HG03066 (cell line): ENCODE results near the gene MGMT.
A peak's percentile ranks its signal among the peaks of the same experiment; 100 is the strongest.

Experiments
- ATAC-seq: cut with Tn5 transposase; IDR thresholded peaks from one replicate; pipeline ENCODE4 v1.9.1; 2021; ENCODE audit warnings: low read depth; ENCODE audit not compliant: unreplicated experiment

MGMT gene

DNA sequence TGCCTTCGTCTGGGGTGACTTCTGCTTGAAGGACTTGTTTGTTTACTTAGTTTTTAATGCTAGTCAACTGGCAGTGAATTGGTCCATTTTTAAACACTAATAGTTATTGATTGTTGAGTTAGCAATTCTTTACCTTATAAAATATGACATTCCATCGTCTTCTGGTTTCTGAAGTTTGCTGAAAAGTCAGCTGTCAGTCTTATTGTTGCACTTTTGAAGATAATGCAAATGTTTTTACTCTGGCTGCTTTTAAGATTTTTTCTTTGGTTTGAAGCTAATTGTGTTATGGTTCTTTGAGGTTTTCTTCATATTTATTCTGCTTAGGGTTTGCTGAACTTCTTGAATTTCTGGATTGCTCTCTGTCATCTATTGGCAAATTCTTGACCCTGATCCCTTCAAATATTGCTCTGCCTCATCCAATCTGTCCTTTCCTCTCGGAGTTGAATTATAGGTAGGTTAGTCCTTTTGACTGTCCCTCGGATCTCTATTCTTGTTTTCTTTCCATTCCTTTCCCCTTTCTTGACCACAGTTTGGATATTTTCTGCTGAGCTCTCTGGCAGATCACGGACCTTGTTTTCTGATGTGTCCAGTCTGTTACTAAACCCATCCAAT, 24.2 kb downstream of the MGMT start:
- no peak for ATAC-seq

DNA sequence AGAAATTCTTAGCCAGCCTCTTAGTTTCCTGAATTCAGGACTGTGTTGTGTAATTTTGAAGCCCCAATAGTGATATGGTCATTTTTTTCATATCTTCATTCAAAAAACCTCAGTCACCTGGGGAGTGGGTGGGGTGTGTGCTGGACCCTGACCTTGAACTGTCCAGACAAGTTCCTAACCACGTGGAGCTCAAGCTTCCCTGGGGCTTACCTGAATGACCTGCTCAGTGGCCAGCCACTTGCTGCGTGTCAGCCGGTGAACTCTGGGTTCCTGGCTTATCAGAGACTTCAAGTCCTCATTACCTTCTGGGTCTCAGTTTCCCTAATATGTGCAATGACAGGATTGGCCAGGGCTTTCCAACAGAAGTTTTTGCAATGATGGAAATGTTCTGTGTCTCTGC, 27.1 kb downstream of the MGMT start:
- no peak for ATAC-seq

DNA sequence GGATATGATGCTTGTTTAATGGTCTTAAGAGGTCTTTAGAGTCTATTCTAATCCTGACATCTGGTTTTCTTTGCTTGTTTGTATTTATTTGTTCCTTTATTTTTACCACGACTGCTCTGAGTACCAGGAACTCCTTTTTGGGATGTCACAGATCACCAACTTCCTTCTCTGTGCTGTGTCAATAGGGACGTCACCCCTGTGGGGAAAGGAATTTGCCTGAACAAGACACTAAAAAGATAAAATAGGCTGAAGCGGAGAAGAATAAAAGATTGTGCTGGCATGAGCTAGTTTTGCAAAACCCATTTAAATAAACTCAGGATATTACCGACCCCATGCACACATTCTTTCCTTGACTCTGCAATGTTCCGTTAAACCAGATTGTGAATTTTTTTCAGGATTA, 27.7 kb downstream of the MGMT start:
- ATAC-seq: no peak

DNA sequence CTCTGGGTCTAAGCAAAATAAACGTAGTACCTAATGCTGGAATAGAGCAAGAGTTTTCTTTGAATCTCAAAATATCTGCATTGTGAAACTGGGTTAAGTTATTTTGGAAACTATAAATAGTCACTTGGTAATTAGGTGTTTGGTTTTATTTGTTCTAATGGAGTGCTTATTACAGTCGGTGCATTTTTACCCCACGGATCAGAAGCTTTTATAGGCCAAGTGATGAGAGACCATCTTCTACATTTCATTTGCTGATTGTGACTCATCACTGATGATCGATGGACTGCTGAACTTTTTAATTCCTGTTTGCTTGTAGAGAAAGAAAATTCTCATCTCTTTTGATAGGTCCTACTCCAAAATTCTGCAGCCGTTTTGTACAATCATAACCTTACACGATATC, 28.2 kb downstream of the MGMT start:
- ATAC-seq: no peak

DNA sequence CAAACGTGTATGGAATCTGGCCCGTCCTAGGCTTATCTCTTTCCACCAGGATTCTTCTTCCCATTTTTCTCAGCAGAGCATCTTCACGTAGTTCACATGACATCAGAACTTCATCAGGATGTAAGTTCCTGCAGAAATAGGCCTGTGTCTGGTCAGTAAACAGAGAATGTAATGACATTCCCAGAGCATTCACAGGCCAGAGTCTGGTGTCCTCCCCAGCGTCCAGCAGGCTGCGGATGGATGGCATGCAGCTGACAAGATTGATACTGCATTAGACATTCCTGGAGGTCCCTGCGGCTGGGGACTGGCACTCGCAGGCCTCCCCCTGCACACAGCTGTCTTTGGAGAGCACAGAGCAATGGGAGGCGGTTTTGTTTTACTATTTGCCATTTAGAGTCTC, 28.7 kb downstream of the MGMT start:
- ATAC-seq: no peak

DNA sequence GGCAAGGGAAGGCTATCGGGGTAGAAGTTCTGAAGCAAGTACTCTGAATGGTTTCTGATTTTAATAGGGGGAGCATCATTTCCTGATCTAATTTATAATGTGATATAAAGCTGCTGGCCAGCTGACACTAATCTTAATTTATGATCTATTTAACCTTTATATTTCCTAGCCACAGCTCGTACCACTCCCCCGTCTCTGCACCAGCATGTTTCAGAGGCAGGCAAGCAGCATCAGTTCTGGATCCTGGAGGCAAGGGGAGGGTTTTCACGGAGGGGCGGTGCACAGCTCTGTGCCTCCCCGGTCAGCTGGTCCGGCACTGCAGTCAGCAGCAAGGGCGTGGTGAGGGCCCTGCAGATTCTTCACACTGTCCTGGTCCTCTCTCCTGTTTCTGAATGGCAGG, 30.0 kb downstream of the MGMT start:
- ATAC-seq: no peak

DNA sequence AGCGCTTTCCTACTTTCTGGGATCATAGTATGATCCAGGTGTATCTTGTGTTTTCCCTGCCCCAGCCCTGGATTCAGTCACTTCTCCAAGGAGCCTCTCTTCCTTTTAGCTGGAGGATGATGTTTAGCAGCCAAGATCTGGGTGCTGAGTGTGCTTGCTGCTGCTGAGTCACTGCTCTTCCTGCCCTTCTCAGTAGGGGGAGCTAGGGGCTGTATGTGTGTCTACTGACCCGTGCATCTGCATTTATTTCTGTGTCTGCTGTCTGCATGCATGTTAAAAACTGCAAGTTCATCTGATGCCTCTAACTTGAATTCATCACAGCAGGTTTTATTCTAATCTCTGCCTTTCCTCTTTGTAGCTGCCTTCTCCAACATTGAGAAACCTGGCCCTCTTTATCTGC, 31.6 kb downstream of the MGMT start:
- ATAC-seq: no peak

DNA sequence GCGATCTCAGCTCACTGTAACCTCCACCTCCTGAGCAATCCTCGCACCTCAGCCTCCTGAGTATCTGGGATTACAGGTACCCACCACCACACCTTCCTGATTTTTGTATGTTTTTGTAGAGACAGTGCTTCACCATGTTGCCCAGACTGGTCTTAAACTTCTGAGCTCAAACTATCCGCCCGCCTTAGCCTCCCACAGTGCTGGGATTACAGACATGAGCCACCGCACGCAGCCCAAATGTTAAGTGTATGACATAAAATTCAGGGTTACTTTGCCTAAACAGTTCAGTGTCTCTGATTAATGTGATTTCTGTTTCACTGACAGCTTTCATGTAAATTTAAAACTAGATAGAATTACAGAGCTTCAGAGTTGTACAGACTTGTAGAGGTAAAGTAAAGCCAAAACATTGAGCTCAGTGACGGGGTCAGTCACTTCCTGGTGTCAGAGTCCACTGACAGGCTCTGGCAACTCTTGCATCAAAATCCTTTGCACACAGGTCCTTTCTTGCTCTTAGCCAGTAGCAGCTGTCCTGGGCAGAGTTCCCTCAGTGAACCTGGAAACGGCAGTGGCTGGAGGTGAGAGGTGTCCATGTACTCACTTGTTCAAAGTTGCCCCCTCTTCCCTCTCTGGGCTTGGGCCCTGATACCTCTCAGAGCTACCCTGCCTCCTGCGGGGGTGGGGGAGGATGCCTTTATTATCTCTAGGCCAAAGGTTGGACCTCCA, 33.7 kb downstream of the MGMT start:
- no peak for ATAC-seq

DNA sequence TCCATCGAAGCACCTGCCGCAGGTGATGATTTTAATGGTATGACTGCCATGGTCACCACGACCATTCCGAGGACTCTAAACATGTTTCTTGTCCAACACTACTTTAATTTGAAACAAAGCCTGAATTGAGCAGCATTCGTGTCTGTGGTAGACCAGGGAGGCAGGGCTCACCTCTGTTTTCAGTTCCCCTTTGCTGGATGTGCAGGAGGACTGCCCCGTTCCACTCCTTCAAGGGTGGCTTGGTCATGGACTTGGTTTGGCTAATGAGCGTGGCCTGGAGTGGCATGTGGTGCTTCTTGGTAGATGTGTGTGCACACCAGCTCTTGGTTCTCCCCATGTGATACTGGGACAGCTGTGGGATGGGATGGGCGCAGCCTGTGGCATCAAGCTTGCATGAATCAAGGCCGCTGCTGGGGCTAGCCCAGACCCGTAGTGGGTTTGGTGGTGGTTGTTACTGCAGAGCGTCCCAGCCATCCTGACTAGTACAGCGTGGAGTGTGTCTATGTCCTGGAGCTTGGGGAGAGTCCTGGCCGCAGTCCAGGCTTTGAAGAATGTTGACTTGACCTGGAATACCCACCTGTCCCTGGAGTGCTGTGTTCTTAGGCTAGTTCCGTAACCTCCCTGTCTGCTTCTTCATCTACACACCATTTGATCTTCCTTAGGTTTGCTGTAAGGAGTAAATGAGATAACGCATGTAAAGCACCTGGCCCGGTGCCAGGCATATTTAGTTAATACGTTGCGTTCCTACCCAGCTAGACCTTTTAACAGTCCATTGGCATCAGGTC, 34.8 kb downstream of the MGMT start:
- ATAC-seq: peak; percentile 82

DNA sequence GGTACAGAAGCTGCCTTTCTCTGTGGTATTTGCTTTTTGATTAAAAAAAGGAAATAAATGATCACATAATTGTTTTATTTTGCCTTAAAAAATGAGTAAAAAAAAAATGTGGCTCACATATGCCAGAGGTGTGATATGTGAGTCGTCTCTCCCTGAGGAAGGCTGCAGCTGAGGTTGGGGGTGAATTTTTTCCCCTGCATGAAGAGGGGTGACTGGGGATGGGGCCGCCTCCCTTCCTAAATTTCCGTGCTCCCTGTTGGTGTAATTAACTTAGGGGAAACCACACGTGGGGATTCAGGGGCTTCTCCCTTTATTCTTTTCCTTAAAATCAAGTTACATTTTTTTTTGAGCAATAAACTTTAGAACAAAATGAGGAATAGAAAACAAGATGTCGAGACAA, 35.4 kb downstream of the MGMT start:
- ATAC-seq: no peak

DNA sequence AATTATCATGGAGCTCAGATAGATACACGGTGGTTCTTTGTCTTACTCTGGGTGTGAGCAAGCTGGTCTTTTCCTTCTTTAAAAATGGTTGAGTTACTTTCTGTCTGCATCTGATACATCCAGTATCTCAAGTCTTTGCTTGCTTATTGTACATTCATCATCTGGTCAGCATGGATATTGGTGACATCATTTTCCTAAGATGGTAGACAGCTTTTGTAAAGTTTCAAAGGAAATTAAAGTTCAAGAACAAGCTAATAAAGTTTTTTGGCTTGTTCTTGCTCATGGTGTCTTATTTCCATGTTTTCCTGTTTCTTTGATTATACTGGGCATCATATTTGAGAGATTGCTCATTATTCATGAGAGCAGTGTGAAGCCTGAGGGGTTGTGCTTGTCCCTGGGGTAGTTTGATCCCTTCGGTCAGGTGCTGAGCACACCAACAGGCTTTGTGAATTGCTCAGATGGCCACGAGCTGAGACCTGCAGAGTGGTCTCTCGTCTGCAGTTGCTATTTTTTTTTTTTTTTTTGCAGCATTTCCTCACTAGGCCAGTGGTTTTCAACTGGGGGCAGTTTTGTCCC, 38.5 kb downstream of the MGMT start:
- ATAC-seq: no peak

DNA sequence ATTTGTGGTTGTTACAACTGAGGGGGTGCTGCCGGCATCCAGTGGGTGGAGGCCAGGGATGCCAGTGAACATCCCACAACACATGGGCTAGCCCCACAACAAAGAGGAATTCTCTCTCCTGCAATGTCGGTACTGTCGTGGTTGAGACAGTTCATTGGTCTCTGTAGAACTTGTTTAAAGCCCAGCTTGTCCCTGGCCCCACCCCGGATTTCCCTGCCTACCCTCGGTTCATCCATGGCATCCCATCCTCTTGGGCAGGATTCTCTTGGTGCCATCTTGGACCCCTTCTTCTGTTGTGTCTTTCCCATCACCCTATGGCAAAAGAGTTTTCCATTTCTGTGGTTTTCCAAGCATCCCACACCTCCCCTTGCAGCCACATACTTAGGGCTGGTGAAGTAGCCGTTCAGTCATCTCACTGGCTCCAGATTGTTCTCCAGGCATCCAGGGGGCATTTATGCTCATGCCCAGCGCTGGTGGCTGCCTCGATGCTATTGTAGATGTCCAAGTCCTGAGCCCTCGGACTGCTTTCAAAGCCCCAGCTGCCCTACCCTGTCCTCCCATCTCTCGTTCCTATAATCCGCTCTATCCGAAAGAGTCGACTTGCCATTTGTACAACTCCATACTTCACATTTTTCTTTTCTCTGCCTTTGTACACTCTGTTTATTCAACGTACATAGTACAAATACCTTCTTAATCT, 39.2 kb downstream of the MGMT start:
- ATAC-seq: no peak

DNA sequence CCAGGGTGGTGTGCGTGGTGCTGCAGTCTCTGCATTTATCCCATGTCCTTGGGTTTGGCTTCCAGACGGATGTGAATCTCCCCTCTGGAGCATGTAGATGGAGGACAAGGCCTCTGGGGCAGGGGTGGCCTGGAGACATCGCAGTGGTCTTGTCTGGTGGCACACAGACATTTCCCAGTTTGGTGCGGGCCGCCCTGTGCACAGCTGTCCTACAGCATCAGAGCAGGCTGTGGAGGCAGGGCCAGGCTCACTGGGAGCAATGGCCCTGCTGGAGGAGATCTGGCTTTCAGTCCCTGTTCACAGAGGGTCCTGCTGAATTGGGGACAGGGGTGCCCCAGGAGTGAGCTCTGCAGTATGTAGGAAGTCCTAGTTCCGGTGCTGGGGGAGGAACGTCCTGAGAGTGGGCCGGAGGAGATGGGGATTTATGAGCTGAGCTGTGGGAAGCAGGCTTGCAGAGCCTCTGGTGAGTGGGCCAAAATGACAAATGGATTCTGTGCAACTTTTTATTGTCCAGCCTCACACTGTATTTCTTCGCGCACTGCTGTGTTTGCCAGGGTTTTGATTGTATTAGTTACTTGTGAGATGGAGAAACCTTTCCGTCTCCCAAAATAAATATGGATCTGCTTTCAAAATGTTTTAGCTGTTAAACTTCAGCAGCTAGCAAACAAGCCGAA, 40.3 kb downstream of the MGMT start:
- no peak for ATAC-seq

DNA sequence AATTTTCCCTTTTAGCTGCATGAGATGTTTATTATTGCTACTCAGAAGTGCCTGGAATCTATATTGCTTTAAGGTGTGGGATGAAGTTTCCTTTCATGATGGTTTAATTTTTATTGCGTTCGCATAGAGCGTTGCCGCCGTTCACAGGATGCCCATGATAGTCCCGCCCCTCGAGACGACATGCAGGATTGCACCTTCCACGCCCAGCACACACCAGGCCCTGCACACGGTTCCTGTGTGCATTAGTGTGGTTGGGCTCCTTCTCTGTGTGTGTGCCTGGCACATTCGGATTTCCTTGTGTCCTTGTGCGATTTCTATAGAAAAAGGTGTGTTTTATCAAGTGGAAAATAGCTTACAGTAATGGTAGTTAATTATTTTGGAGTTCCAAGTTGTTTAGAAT, 42.1 kb downstream of the MGMT start:
- ATAC-seq: no peak

DNA sequence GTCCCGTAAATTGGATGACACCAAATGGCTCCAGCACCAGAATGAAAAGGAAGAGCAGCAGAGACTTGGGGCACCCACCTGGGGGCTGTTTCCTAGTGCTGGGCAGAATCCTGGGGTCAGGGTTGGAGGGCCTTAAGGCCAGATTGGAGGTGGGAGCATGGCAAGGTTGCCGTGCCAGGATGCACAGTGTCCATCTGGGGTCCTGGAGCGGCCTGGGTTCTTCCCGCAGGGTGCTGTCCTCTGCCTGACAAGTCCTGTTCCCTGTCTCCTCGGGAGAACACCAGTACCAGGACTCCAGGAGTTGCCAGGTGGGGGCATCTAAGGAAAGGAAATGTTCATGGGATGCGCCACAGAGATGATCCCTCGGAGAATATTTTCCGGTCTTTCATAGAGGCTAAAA, 42.8 kb downstream of the MGMT start:
- ATAC-seq: no peak

DNA sequence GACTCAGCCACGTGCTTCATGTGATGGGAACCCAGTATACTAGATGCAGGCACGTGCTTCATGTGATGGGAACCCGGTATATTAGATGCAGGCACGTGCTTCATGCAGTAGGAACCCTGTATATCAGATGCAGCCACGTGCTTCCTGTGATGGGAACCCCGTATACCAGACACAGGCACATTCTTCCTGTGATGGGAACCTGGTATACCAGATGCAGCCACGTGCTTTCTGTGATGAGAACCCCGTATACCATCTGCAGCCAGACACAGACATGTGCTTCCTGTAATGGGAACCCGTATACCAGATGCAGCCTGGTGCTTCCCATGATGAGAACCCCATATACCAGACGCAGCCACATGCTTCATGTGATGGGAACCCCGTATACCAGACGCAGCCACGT, 44.0 kb downstream of the MGMT start:
- ATAC-seq: no peak

DNA sequence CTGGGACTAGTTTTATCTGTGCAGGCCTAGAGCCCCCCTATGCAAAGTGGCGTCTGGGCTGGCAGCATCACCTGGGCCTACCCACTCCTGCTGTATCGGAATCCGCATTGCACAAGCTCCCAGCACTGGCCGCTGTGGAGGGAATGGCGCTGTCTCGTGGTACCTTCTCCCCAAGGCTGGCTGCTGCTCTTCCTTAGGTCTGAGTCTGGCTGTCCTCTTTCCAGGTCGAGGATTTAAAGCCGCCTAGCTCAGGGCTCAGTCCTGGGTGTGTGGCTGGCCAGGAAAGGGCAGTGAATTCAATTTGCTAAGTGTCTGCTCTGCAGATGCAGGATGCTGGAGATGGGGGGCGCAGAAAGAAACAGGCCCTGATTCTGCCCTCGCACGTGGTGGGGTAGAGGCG, 44.7 kb downstream of the MGMT start:
- ATAC-seq: no peak

DNA sequence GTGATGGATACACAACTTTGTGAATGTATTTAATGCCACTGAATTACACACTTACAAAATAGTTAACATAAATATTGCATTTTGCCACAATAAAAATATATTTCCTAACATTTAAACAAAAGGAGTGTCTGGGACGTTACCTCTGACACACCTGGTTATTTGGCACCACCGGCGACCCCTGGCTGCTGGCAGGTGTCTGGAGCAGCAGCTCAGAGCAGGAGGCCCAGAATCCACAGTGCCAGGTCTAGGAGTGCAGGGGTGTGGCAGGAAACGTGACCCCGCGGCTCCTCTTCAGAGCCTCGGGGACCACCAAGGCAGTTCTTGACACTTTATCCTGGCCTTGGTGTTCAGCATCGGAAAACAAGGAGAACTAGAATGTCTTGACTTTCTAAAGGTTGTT, 46.3 kb downstream of the MGMT start:
- ATAC-seq: no peak

DNA sequence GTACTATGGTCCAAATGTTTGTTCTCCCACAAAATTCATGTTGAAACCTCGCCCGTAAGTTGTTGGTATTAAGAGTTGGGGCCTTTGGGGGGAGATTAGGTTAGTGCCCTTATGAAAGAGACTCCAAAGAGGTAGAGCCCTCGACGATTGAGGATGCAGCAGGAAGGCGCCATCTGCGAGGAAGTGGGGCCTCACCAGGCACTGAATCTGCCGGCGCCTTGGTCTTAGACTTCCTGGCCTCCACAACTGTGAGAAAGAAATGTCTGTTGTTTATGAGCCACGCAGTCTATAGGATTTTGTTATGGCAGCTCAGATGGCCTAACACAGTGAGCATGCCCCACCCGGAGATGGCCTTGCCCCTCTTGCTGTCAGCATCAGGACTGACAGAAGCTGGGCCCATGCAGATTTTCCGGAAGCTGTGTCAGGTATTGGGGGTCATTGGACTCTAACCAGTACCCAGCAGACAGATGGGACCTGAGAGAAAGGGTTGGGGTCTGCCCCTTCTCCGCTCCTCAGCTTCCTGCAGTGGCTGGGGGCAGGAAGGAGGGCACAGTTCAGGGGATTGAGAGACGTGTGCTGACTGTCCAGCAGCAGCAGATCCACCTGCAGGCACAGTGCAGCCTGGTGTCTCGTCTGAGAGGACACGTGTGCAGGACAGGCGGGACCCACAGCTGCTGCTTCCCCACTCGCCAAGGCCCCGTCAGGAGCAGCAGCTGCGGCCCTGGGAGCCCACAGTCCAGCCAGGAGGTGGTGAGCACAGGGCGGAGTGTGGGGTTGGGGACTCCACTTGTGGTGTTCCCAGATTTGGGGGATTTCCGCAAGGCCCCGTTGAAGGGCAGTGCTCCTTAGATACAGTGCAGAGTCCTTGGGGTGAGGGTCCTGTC, 47.8 kb downstream of the MGMT start:
- no peak for ATAC-seq
